HepG2 (cell line): ENCODE measurements around the gene TMEM218. TPM values are rescaled to one million over a fixed set of nuclear protein-coding genes. Genes with fewer than 3 reads are reported as not detected.

ENCODE experiments used
- ATAC-seq: fragments of 200-7000 bp; cut with Tn5 transposase; 3 replicates; pipeline ENCODE4 v1.9.1; 2020; ENCODE audit warnings: mild to moderate bottlenecking, moderate library complexity
- BruUV-seq: library from RNA; stranded (reverse); fragments of 400-500 nt; replicated peaks from 2 replicates; lab custom pipeline; 2021; lab: Mats Ljungman, UMichigan
- CTCF ChIA-PET: fragments of 300-600 bp; formaldehyde crosslinking; extraction: SDS; loops from one replicate; lab custom pipeline; 2021; ENCODE audit warnings: low total read pairs, inconsistent platforms, low intra/inter-chr PET ratio; lab: Yijun Ruan, JAX
- POLR2A ChIA-PET: fragments of 350-600 bp; sonication (Branson Sonifier 250); formaldehyde crosslinking; loops from one replicate; lab custom pipeline; 2020; ENCODE audit warnings: antibody characterized with exemption, inconsistent platforms; lab: Yijun Ruan, JAX
- DNase-seq: peaks from one replicate; pipeline ENCODE4 v3.0.0-alpha.2; 2015; ENCODE audit warnings: low spot score
- FAIRE-seq: peaks from 3 replicates; lab custom pipeline; 2011; peaks lifted over from hg19 to GRCh38; lab: Jason Lieb, UNC
- H2AFZ ChIP-seq: one replicate; pipeline ENCODE4 v1.6.1; 2011; ENCODE audit warnings: low read length, inconsistent platforms
- H3K27ac ChIP-seq: fragments of 300-600 bp; 3 replicates; pipeline ENCODE4 v1.8.0; 2011; ENCODE audit warnings: mixed run types, mild to moderate bottlenecking, mixed read lengths, low read length, inconsistent platforms; ENCODE audit not compliant: insufficient read depth; ENCODE audit errors: extremely low read length
- H3K27me3 ChIP-seq, 2 experiments: fragments of 200-600 bp in 1 of 2; 2 replicates in 1 of 2; 3 replicates in 1 of 2; pipeline versions ENCODE4 v1.6.0 to v1.8.0; 2011; ENCODE audit warnings: low read length in 2 of 2, mild to moderate bottlenecking in 2 of 2, moderate library complexity in 2 of 2, inconsistent platforms in 1 of 2; ENCODE audit not compliant: insufficient read depth in 2 of 2, control insufficient read depth in 1 of 2
- H3K36me3 ChIP-seq, 2 experiments: fragments of 200-600 bp in 1 of 2; replicated peaks in 1 of 2; 2 replicates in 1 of 2; 3 replicates in 1 of 2; pipeline versions ENCODE4 v1.5.1 to v1.8.0; 2011; ENCODE audit warnings: low read length in 2 of 2, inconsistent platforms in 1 of 2; ENCODE audit not compliant: insufficient read depth in 2 of 2, control insufficient read depth in 1 of 2
- H3K4me1 ChIP-seq: 2 replicates; pipeline ENCODE4 v1.5.1; 2012; ENCODE audit warnings: low read length, inconsistent platforms; ENCODE audit not compliant: insufficient read depth
- H3K4me2 ChIP-seq: 2 replicates; pipeline ENCODE4 v1.6.0; 2011; ENCODE audit warnings: low read depth, low read length, inconsistent platforms
- H3K4me3 ChIP-seq, 3 experiments: fragments of 200-600 bp in 1 of 3; sonication (generic), shearing (Covaris generic) in 1 of 3; replicated peaks in 1 of 3; 2 replicates each; pipeline ENCODE4 v1.5.1; 2011 to 2016; ENCODE audit warnings: low read length in 3 of 3, inconsistent platforms in 2 of 3, low read depth in 2 of 3, mild to moderate bottlenecking in 2 of 3, control low read depth in 1 of 3, mixed read lengths in 1 of 3; ENCODE audit not compliant: insufficient read depth in 1 of 3
- H3K79me2 ChIP-seq: one replicate; pipeline ENCODE4 v1.6.1; 2011; ENCODE audit warnings: low read length, inconsistent platforms; ENCODE audit not compliant: insufficient read depth
- H3K9ac ChIP-seq: 2 replicates; pipeline ENCODE4 v1.6.0; 2011; ENCODE audit warnings: mild to moderate bottlenecking, low read depth, low read length, inconsistent platforms; ENCODE audit not compliant: insufficient read depth
- H3K9me3 ChIP-seq: 2 replicates; pipeline ENCODE4 v1.5.1; 2012; ENCODE audit warnings: mild to moderate bottlenecking, low read length
- H4K20me1 ChIP-seq: 2 replicates; pipeline ENCODE4 v1.6.0; 2011; ENCODE audit warnings: inconsistent platforms, mild to moderate bottlenecking, low read length, moderate library complexity; ENCODE audit not compliant: insufficient read depth
- ARNTL ChIP-seq: sonication (generic); formaldehyde crosslinking; IDR thresholded peaks from 2 replicates; pipeline ENCODE4 v1.4.0; 2020; ENCODE audit warnings: mild to moderate bottlenecking, missing genetic modification reagents
- FOXP1 ChIP-seq, 2 experiments: fragments of 450-650 bp in 1 of 2; IDR thresholded peaks; 2 replicates each; pipeline ENCODE4 v1.6.1; 2017 to 2018; ENCODE audit warnings: antibody characterized with exemption in 1 of 2
- GATA4 ChIP-seq: sonication (generic); IDR thresholded peaks from 2 replicates; pipeline ENCODE4 v1.6.1; 2016; ENCODE audit warnings: antibody characterized with exemption, low read depth, borderline replicate concordance
- HCFC1 ChIP-seq: fragments of 150-350 bp; IDR thresholded peaks from 2 replicates; pipeline ENCODE4 v1.6.1; 2014; ENCODE audit warnings: low read depth, low read length
- HDAC6 ChIP-seq: fragments of 200-600 bp; sonication (generic); IDR thresholded peaks from 2 replicates; pipeline ENCODE4 v1.7.0; 2017; ENCODE audit warnings: mild to moderate bottlenecking, antibody characterized with exemption, low read length, low read depth
- HOXD1 ChIP-seq: sonication (generic); formaldehyde crosslinking; IDR thresholded peaks from 2 replicates; pipeline ENCODE4 v1.5.0; 2020; ENCODE audit warnings: missing genetic modification reagents
- KLF11 ChIP-seq: IDR thresholded peaks from 2 replicates; pipeline ENCODE4 v1.6.1; 2016; ENCODE audit warnings: missing compliant biosample characterization
- KLF12 ChIP-seq: sonication (generic); formaldehyde crosslinking; IDR thresholded peaks from 2 replicates; pipeline ENCODE4 v1.4.0; 2020; ENCODE audit warnings: missing genetic modification reagents, borderline replicate concordance
- MAFG ChIP-seq: sonication (generic); formaldehyde crosslinking; IDR thresholded peaks from 2 replicates; pipeline ENCODE4 v1.5.1; 2020; ENCODE audit warnings: mild to moderate bottlenecking, missing genetic modification reagents
- MZF1 ChIP-seq: sonication (generic); formaldehyde crosslinking; IDR thresholded peaks from 2 replicates; pipeline ENCODE4 v1.8.1; 2023; ENCODE audit warnings: mild to moderate bottlenecking, missing genetic modification reagents, borderline replicate concordance
- NAIF1 ChIP-seq: sonication (generic); formaldehyde crosslinking; IDR thresholded peaks from 2 replicates; pipeline ENCODE4 v1.5.0; 2020; ENCODE audit warnings: mild to moderate bottlenecking, missing genetic modification reagents, borderline replicate concordance
- NRL ChIP-seq: sonication (generic); formaldehyde crosslinking; IDR thresholded peaks from 2 replicates; pipeline ENCODE4 v1.5.0; 2020; ENCODE audit warnings: missing genetic modification reagents, mild to moderate bottlenecking, moderate library complexity, borderline replicate concordance
- RARG ChIP-seq: sonication (generic); formaldehyde crosslinking; IDR thresholded peaks from 2 replicates; pipeline ENCODE4 v1.4.0; 2020; ENCODE audit warnings: low read depth, mild to moderate bottlenecking, missing genetic modification reagents
- SETDB1 ChIP-seq: sonication (generic); formaldehyde crosslinking; IDR thresholded peaks from 2 replicates; pipeline ENCODE4 v1.5.1; 2020; ENCODE audit warnings: missing genetic modification reagents, mild to moderate bottlenecking, borderline replicate concordance
- SP2 ChIP-seq: sonication (generic); formaldehyde crosslinking; IDR thresholded peaks from 2 replicates; pipeline ENCODE4 v1.5.1; 2020; ENCODE audit warnings: mild to moderate bottlenecking, missing genetic modification reagents
- ZFP82 ChIP-seq: sonication (generic); formaldehyde crosslinking; IDR thresholded peaks from 2 replicates; pipeline ENCODE4 v1.5.1; 2020; ENCODE audit warnings: mild to moderate bottlenecking, missing genetic modification reagents, borderline replicate concordance
- ZNF549 ChIP-seq: sonication (generic); formaldehyde crosslinking; IDR thresholded peaks from 2 replicates; pipeline ENCODE4 v1.5.0; 2020; ENCODE audit warnings: missing genetic modification reagents
- ZNF670 ChIP-seq: sonication (generic); formaldehyde crosslinking; IDR thresholded peaks from 2 replicates; pipeline ENCODE4 v1.8.0; 2022; ENCODE audit warnings: mild to moderate bottlenecking, missing genetic modification reagents, borderline replicate concordance
- ZNF773 ChIP-seq: sonication (generic); formaldehyde crosslinking; IDR thresholded peaks from 2 replicates; pipeline ENCODE4 v1.4.0; 2020; ENCODE audit warnings: missing genetic modification reagents, borderline replicate concordance
- ZNF777 ChIP-seq: sonication (generic); formaldehyde crosslinking; IDR thresholded peaks from 2 replicates; pipeline ENCODE4 v1.4.0; 2020; ENCODE audit warnings: missing genetic modification reagents
- ZNF850 ChIP-seq: sonication (generic); formaldehyde crosslinking; conservative IDR thresholded peaks from 2 replicates; pipeline ENCODE4 v1.9.0; 2021; ENCODE audit warnings: mild to moderate bottlenecking, missing genetic modification reagents
- WGBS: methylation state at CpG from one replicate; pipeline ENCODE4 v1.1.6; 2017; ENCODE audit warnings: low lambda C conversion rate; 5-methylcytosine and 5-hydroxymethylcytosine counted together
- in situ Hi-C: cut with HindIII; loops from 2 replicates; pipeline ENCODE4 v1.10.0; 2017; ENCODE audit warnings: low pct_unique_long_range_greater_than_20kb; ENCODE audit not compliant: extremely low pct_ligation_motif_present
- intact Hi-C: fragments of 100-400 bp; cut with micrococcal nuclease; formaldehyde crosslinking; loops from one replicate; pipeline ENCODE4 v1.10.0; 2022; ENCODE audit not compliant: unreplicated experiment
- polyA plus RNA-seq, 8 experiments: library from polyadenylated mRNA; depleted of rRNA in 3 of 8; stranded (reverse) in 7 of 8; unstranded in 1 of 8; fragments of >200 nt; fragmentation: Illumina TruSeq in 4 of 8; extraction: Trizol in 4 of 8; gene quantifications; 2 replicates each; pipeline versions ENCODE4 v1.2.1 to v1.2.3, GENCODE V29; 2011 to 2016; ENCODE audit warnings: low read depth in 4 of 8, missing spikeins in 1 of 8, mixed read lengths in 1 of 8; ENCODE audit not compliant: insufficient read depth in 1 of 8
- total RNA-seq, 5 experiments: library from RNA; depleted of rRNA; stranded (reverse); fragments of >200 nt; fragmentation: Illumina TruSeq; extraction: Trizol; gene quantifications; 2 replicates each; pipeline ENCODE4 v1.2.3, GENCODE V29; 2016; ENCODE audit warnings: low read depth in 1 of 5
- TF ChIP-seq, protein P1 (sequence below): IDR thresholded peaks from 2 replicates; pipeline ENCODE4 v1.6.1; 2016; ENCODE audit warnings: missing genetic modification reagents, missing compliant biosample characterization
- TF ChIP-seq, protein P2 (sequence below): sonication (generic); formaldehyde crosslinking; IDR thresholded peaks from 2 replicates; pipeline ENCODE4 v1.8.0; 2022; ENCODE audit warnings: mild to moderate bottlenecking, missing genetic modification reagents, moderate library complexity
- TF ChIP-seq, protein P3 (sequence below): sonication (generic); formaldehyde crosslinking; IDR thresholded peaks from 2 replicates; pipeline ENCODE4 v1.4.0; 2020; ENCODE audit warnings: mild to moderate bottlenecking, low read depth, missing genetic modification reagents

Gene TMEM218
- total and polyA plus RNA-seq, 2 of the 13 experiments (the other 11 are each of a cell fraction or from before 2014, with no cell fraction given), result 11.8 to 14.0 TPM

DNA sequence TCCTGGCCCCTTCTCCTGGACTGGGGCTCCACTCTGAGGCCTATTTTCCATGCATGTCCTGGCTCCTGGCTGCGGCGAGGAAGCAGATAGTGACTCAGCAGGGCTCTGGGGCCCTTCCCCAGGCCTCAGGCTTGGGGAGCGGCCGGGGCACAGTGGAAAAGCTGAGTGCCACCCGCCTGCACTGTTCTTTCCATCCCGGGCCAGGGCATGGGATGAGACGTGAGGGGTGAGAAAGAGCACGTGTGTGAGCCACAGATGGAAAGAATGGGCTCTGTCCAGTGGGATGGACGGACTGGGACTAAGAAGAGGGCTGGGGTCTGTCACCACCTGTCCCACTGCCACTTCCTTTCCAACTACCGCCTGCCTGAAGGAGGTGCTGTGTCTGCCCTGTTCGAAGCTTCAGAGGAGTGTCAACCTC, 35.5 kb downstream of the TMEM218 start (continued):
- TF ChIP-seq ZNF773 (CRISPR knock-in tag) (no peak), ZNF549 (CRISPR knock-in tag) (no peak), KLF12 (CRISPR knock-in tag) (no peak), HCFC1 (no peak), RARG (no peak), NRL (no peak)
- TF ChIP-seq, protein P1, sequence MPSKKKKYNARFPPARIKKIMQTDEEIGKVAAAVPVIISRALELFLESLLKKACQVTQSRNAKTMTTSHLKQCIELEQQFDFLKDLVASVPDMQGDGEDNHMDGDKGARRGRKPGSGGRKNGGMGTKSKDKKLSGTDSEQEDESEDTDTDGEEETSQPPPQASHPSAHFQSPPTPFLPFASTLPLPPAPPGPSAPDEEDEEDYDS (CRISPR knock-in tag), result no peak

DNA sequence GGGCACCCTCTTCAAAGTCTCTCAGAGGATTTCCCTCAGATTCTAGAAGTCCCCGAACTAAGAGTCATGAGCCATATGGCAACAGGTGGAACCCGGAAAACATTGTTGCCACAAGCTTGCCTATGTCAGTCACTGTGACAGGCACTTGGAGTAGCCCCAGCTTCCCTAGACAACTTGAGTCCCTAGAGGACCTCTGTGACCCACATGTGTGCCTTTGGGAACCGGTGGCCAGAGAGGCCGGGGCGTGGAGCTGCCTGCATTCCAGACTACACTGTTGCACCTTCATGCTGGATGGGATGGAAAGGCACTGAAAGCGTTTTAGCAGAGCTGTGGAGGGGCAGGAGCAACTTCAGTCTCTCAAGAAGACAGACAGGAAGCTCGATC, 36.2 kb downstream of the TMEM218 start:
- Histone ChIP-seq H3K9ac (no peak overlapping the region), H3K9me3 (no peaks in the 10 kb centered on the region), H3K4me2 (peak overlapping the region; percentile 54), H4K20me1 (no peaks in the 10 kb centered on the region), H3K4me1 (peaks cover 59% of the 10 kb centered on the region), H3K27me3 (peaks cover 0 to 4% of the 10 kb centered on the region in 2 experiments; a peak in 1 of 5 replicates), H2AFZ (no peak overlapping the region), H3K79me2 (no peaks in the 10 kb centered on the region), H3K4me3 (no peak overlapping the region), H3K27ac (no peak overlapping the region), H3K36me3 (no peaks in the 10 kb centered on the region)
- WGBS, result 25% methylated on average over 2 of the region's 7 CpGs
- no peak for DNase-seq
- no peak for ATAC-seq
- ChIA-PET POLR2A (no interaction called here), CTCF (no interaction called here)
- in situ Hi-C loops, result no loop called here
- no TSS peak for BruUV-seq
- TF ChIP-seq MZF1 (CRISPR knock-in tag) (no peak), SP2 (no peak), HDAC6 (no peak), ARNTL (no peak), ZFP82 (no peak), NAIF1 (CRISPR knock-in tag) (no peak), HOXD1 (CRISPR knock-in tag) (no peak), GATA4 (no peak), ZNF850 (CRISPR knock-in tag) (no peak), SETDB1 (CRISPR knock-in tag) (no peak), MAFG (no peak), ZNF670 (CRISPR knock-in tag) (no peak), ZNF777 (CRISPR knock-in tag) (no peak), FOXP1 (IDR thresholded peaks at IDR 0.05) (no peak), FOXP1 (CRISPR knock-in tag; IDR thresholded peaks at IDR 0.05) (no peak), KLF11 (CRISPR knock-in tag) (no peak)
- TF ChIP-seq, protein P2, sequence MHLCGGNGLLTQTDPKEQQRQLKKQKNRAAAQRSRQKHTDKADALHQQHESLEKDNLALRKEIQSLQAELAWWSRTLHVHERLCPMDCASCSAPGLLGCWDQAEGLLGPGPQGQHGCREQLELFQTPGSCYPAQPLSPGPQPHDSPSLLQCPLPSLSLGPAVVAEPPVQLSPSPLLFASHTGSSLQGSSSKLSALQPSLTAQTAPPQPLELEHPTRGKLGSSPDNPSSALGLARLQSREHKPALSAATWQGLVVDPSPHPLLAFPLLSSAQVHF, result no peak
- TF ChIP-seq, protein P3, sequence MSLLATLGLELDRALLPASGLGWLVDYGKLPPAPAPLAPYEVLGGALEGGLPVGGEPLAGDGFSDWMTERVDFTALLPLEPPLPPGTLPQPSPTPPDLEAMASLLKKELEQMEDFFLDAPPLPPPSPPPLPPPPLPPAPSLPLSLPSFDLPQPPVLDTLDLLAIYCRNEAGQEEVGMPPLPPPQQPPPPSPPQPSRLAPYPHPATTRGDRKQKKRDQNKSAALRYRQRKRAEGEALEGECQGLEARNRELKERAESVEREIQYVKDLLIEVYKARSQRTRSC, result no peak
- intact Hi-C loops, result no loop called here
- no peak for FAIRE-seq
